Endothelial cell of umbilical vein (primary cell): ENCODE data around the gene TRNAU1AP. TPM values are rescaled to one million over a fixed set of nuclear protein-coding genes. Genes with fewer than 3 reads are reported as not detected.

ENCODE experiments used
- BruUV-seq: library from RNA; stranded (reverse); fragments of 400-500 nt; replicated peaks from 2 replicates; lab custom pipeline; 2021; lab: Mats Ljungman, UMichigan
- CTCF ChIA-PET: fragments of 300-600, 350-600 bp; sonication (Branson Sonifier 250); formaldehyde crosslinking; loops from one replicate; lab custom pipeline; 2021; ENCODE audit warnings: antibody characterized with exemption, inconsistent platforms; lab: Charles Lee
- POLR2A ChIA-PET: fragments of 300-600, 350-600 bp; sonication (Branson Sonifier 250); formaldehyde crosslinking; loops from one replicate; lab custom pipeline; 2021; ENCODE audit warnings: antibody characterized with exemption, inconsistent platforms; lab: Charles Lee
- DNase-seq: peaks from one replicate; pipeline ENCODE4 v3.0.0-alpha.2; 2011; ENCODE audit warnings: low read depth, low spot score
- FAIRE-seq: peaks from 2 replicates; lab custom pipeline; 2011; peaks lifted over from hg19 to GRCh38; lab: Jason Lieb, UNC
- H2AFZ ChIP-seq: 2 replicates; pipeline ENCODE4 v1.6.0; 2012; ENCODE audit warnings: low read depth, low read length, control low read depth, inconsistent platforms
- H3K27ac ChIP-seq: 2 replicates; pipeline ENCODE4 v1.5.1; 2011; ENCODE audit warnings: low read depth, mild to moderate bottlenecking, control low read depth, low read length, moderate library complexity; ENCODE audit not compliant: insufficient read depth
- H3K27me3 ChIP-seq, 2 experiments: 2 replicates each; pipeline versions ENCODE4 v1.6.0 to v1.6.1; 2011; ENCODE audit warnings: low read length in 2 of 2, mixed read lengths in 1 of 2; ENCODE audit not compliant: control insufficient read depth in 2 of 2, insufficient read depth in 2 of 2
- H3K36me3 ChIP-seq, 2 experiments: 2 replicates in 1 of 2; 3 replicates in 1 of 2; pipeline ENCODE4 v1.5.1; 2011; ENCODE audit warnings: low read length in 2 of 2, mild to moderate bottlenecking in 1 of 2, moderate library complexity in 1 of 2; ENCODE audit not compliant: control insufficient read depth in 2 of 2, insufficient read depth in 2 of 2; ENCODE audit errors: extremely low read depth in 1 of 2
- H3K4me1 ChIP-seq: 3 replicates; pipeline ENCODE4 v1.5.1; 2011; ENCODE audit warnings: mild to moderate bottlenecking, low read length; ENCODE audit not compliant: control insufficient read depth, insufficient read depth; ENCODE audit errors: extremely low read depth
- H3K4me2 ChIP-seq: 2 replicates; pipeline ENCODE4 v1.6.1; 2011; ENCODE audit warnings: low read length, control low read depth, mixed read lengths; ENCODE audit not compliant: insufficient read depth
- H3K4me3 ChIP-seq, 3 experiments: fragments of 200-600 bp in 1 of 3; sonication (generic), shearing (Covaris generic) in 1 of 3; replicated peaks in 1 of 3; 2 replicates each; pipeline ENCODE4 v1.5.1; 2011 to 2016; ENCODE audit warnings: control low read depth in 3 of 3, low read length in 3 of 3, mild to moderate bottlenecking in 2 of 3, inconsistent platforms in 1 of 3, low read depth in 1 of 3, moderate library complexity in 1 of 3; ENCODE audit not compliant: insufficient read depth in 1 of 3
- H3K79me2 ChIP-seq: 2 replicates; pipeline ENCODE4 v1.6.0; 2012; ENCODE audit warnings: low read length, inconsistent platforms; ENCODE audit not compliant: control insufficient read depth, insufficient read depth
- H3K9ac ChIP-seq: replicated peaks from 2 replicates; pipeline ENCODE3; 2011; ENCODE audit warnings: low read length, control low read depth; ENCODE audit not compliant: insufficient read depth; ENCODE audit errors: extremely low read depth
- H3K9me1 ChIP-seq: replicated peaks from 3 replicates; pipeline ENCODE4 v1.6.0; 2011; ENCODE audit warnings: mild to moderate bottlenecking, low read length; ENCODE audit not compliant: control insufficient read depth, insufficient read depth; ENCODE audit errors: extremely low read depth
- H3K9me3 ChIP-seq: replicated peaks from 2 replicates; pipeline ENCODE4 v1.5.1; 2012; ENCODE audit warnings: low read length, inconsistent platforms; ENCODE audit not compliant: control insufficient read depth, insufficient read depth
- H4K20me1 ChIP-seq: replicated peaks from 2 replicates; pipeline ENCODE3; 2011; ENCODE audit warnings: mild to moderate bottlenecking, low read length; ENCODE audit not compliant: control insufficient read depth, insufficient read depth; ENCODE audit errors: extremely low read depth
- CTCF ChIP-seq, 2 donors: IDR thresholded peaks; 1 replicate in 1 of 2; 2 replicates in 1 of 2; pipeline ENCODE4 v1.5.1; 2011; ENCODE audit warnings: low read length in 2 of 2, mild to moderate bottlenecking in 2 of 2, moderate library complexity in 2 of 2, control low read depth in 1 of 2, inconsistent platforms in 1 of 2, low read depth in 1 of 2; ENCODE audit not compliant: insufficient read depth in 1 of 2; ENCODE audit errors: extremely low read depth in 1 of 2
- EZH2 ChIP-seq: IDR thresholded peaks from 2 replicates; pipeline ENCODE4 v1.6.1; 2012; ENCODE audit warnings: borderline replicate concordance, low read depth, mild to moderate bottlenecking, moderate library complexity, low read length, inconsistent platforms; ENCODE audit not compliant: severe bottlenecking
- FOS ChIP-seq: IDR thresholded peaks from 2 replicates; pipeline ENCODE4 v1.6.1; 2011; ENCODE audit warnings: mild to moderate bottlenecking, low read length, moderate library complexity, borderline replicate concordance; ENCODE audit not compliant: insufficient read depth
- GATA2 ChIP-seq: IDR thresholded peaks from 2 replicates; pipeline ENCODE4 v1.7.0; 2011; ENCODE audit warnings: low read depth, mild to moderate bottlenecking, moderate library complexity, mixed read lengths, low read length; ENCODE audit not compliant: insufficient read length, insufficient read depth
- JUN ChIP-seq: IDR thresholded peaks from 2 replicates; pipeline ENCODE4 v1.6.1; 2011; ENCODE audit warnings: borderline replicate concordance, low read depth; ENCODE audit not compliant: insufficient read length, insufficient read depth
- MAX ChIP-seq: IDR thresholded peaks from 2 replicates; pipeline ENCODE4 v1.6.1; 2011; ENCODE audit not compliant: insufficient read depth, insufficient read length
- POLR2AphosphoS5 ChIP-seq: IDR thresholded peaks from 2 replicates; pipeline ENCODE4 v1.6.1; 2012; ENCODE audit warnings: low read depth, mild to moderate bottlenecking, control low read depth, low read length, moderate library complexity; ENCODE audit not compliant: insufficient read depth
- dilution Hi-C: fragments of 300-500 bp; cut with MboI; formaldehyde crosslinking; loops from one replicate; pipeline ENCODE4 v1.15.0; 2019; ENCODE audit warnings: low sequenced_read_pairs; ENCODE audit not compliant: extremely low pct_ligation_motif_present
- intact Hi-C: fragments of 100-400 bp; cut with micrococcal nuclease; formaldehyde crosslinking; loops from one replicate; pipeline ENCODE4 v1.10.0; 2022
- polyA plus RNA-seq, 4 experiments: library from polyadenylated mRNA; depleted of rRNA in 3 of 4; stranded (reverse) in 3 of 4; unstranded in 1 of 4; fragments of >200 nt; gene quantifications; 2 replicates each; pipeline versions ENCODE4 v1.2.1 to v1.2.3, GENCODE V29; 2011 to 2012; ENCODE audit warnings: missing spikeins in 1 of 4
- total RNA-seq: library from RNA; stranded (reverse); gene quantifications from 2 replicates; pipeline ENCODE4 v1.2.3, GENCODE V29; 2021

TRNAU1AP gene
- total and polyA plus RNA-seq, 2 donors (not counting 3 experiments of a cell fraction or from before 2014, with no cell fraction given): 32.7 to 46.2 TPM

GRCh38 chr1:28545246-28545628 is 7.6 kb upstream of the TRNAU1AP start:
- CTCF ChIA-PET: interaction anchor here (0.7 to 1.5 kb wide), 2 partner anchors 21 to 27 kb away, joined by 3 to 4 read pairs; no protein-coding TSS in a partner anchor
- dilution Hi-C loops (no loop called here), intact Hi-C loops (no loop called here)
- Histone ChIP-seq H3K4me1 (no peaks in the 10 kb centered on the region), H3K36me3 (no peaks in the 10 kb centered on the region), H3K9ac (no peak overlapping the region), H3K4me3 (no peak overlapping the region), H3K4me2 (no peak overlapping the region), H4K20me1 (no peaks in the 10 kb centered on the region), H3K9me1 (no peaks in the 10 kb centered on the region), H3K27ac (no peak overlapping the region), H3K9me3 (no peaks in the 10 kb centered on the region), H2AFZ (no peak overlapping the region), H3K27me3 (no peaks in the 10 kb centered on the region), H3K79me2 (no peaks in the 10 kb centered on the region)
- TF ChIP-seq GATA2: no peak
- no peak for DNase-seq
- no peak for FAIRE-seq
- POLR2A ChIA-PET: interaction anchor here (0.6 kb wide), 1 partner anchor 23 kb away, joined by 3 read pairs; no protein-coding TSS in a partner anchor
- BruUV-seq: no TSS peak

GRCh38 chr1:28548318-28548717 is 4.6 kb upstream of the TRNAU1AP start:
- Histone ChIP-seq H3K9me1 (no peaks in the 10 kb centered on the region), H3K9me3 (no peaks in the 10 kb centered on the region), H3K4me1 (peaks cover 4% of the 10 kb centered on the region), H3K27me3 (no peaks in the 10 kb centered on the region), H3K4me2 (no peak overlapping the region), H4K20me1 (no peaks in the 10 kb centered on the region), H3K36me3 (no peaks in the 10 kb centered on the region), H3K27ac (no peak overlapping the region), H3K79me2 (peaks cover 1% of the 10 kb centered on the region), H2AFZ (no peak overlapping the region), H3K4me3 (no peak overlapping the region), H3K9ac (no peak overlapping the region)
- FAIRE-seq (no peak), DNase-seq (no peak)
- intact Hi-C loops: no loop called here
- POLR2A ChIA-PET: no interaction called here
- BruUV-seq: no TSS peak
- TF ChIP-seq MAX (no peak), GATA2 (no peak), POLR2AphosphoS5 (no peak), FOS (no peak), CTCF (IDR thresholded peaks at IDR 0.05; ENCODE audit: extremely low read depth in 1 of 2, insufficient read depth in 1 of 2, low read depth in 1 of 2, low read length in 2 of 2) (no peak), EZH2 (no peak), JUN (no peak)
- CTCF ChIA-PET: interaction anchor here (1.7 kb wide), 1 partner anchor 189 kb away, joined by 5 read pairs; no protein-coding TSS in a partner anchor
- dilution Hi-C loops: no loop called here
